T-cell (primary cell): ENCODE measurements around the gene MRTFA. TPM values are rescaled to one million over a fixed set of nuclear protein-coding genes. Genes with fewer than 3 reads are reported as not detected.

Experiments
- ATAC-seq, 4 experiments: fragments of 200-7000 bp in 3 of 4; fragments of 150-1000 bp in 1 of 4; cut with Tn5 transposase; replicated peaks in 1 of 4; 1 replicate in 3 of 4; 2 replicates in 1 of 4; pipeline ENCODE4 v1.10.0; 2021; ENCODE audit warnings: moderate library complexity in 3 of 4, mild to moderate bottlenecking in 2 of 4, moderate number of reproducible peaks in 1 of 4
- CTCF ChIA-PET, 2 donors: fragments of 300-600 bp; sonication (Branson Sonifier 250); formaldehyde crosslinking; loops; one replicate each; lab custom pipeline; 2022; ENCODE audit warnings: antibody characterized with exemption in 2 of 2; lab: Charles Lee
- POLR2A ChIA-PET, 2 donors: fragments of 300-600 bp; sonication (Branson Sonifier 250); formaldehyde crosslinking; loops; one replicate each; lab custom pipeline; 2022; ENCODE audit warnings: antibody characterized with exemption in 2 of 2; lab: Charles Lee
- DNase-seq, 35 experiments: peaks; one replicate each; pipeline versions ENCODE4 v3.0.0 to v3.0.0-alpha.2; 2013 to 2023
- H3K27ac ChIP-seq: one replicate; pipeline ENCODE4 v1.5.1; 2013; ENCODE audit warnings: low read length
- H3K27me3 ChIP-seq, 2 experiments: replicated peaks in 1 of 2; 1 replicate in 1 of 2; 2 replicates in 1 of 2; pipeline versions ENCODE4 v1.6.1 to v1.7.0; 2013; ENCODE audit warnings: low read length in 1 of 2, mixed read lengths in 1 of 2; ENCODE audit not compliant: control insufficient read depth in 2 of 2, insufficient read depth in 2 of 2; ENCODE audit errors: extremely low read depth in 1 of 2
- H3K36me3 ChIP-seq, 2 donors: 1 replicate in 1 of 2; 2 replicates in 1 of 2; pipeline versions ENCODE4 v1.6.1 to v1.7.0; 2013; ENCODE audit warnings: low read length in 1 of 2; ENCODE audit not compliant: control insufficient read depth in 2 of 2, insufficient read depth in 1 of 2; ENCODE audit errors: extremely low read depth in 1 of 2
- H3K4me1 ChIP-seq, 2 experiments: 1 replicate in 1 of 2; 2 replicates in 1 of 2; pipeline versions ENCODE4 v1.6.1 to v1.7.0; 2013; ENCODE audit warnings: low read length in 2 of 2, mixed read lengths in 1 of 2; ENCODE audit not compliant: insufficient read depth in 2 of 2, control insufficient read depth in 1 of 2; ENCODE audit errors: extremely low read depth in 1 of 2
- H3K4me3 ChIP-seq, 2 donors: 1 replicate in 1 of 2; 2 replicates in 1 of 2; pipeline versions ENCODE4 v1.5.1 to v1.7.0; 2013; ENCODE audit warnings: mild to moderate bottlenecking in 2 of 2, low read length in 1 of 2, moderate library complexity in 1 of 2; ENCODE audit not compliant: control insufficient read depth in 1 of 2; ENCODE audit errors: extremely low read depth in 1 of 2
- H3K9me3 ChIP-seq: 2 replicates; pipeline ENCODE4 v1.7.0; 2013
- H3K27ac Mint-ChIP-seq, 2 donors: one replicate each; pipeline ENCODE4 v1.8.0; 2020 to 2021; ENCODE audit warnings: mild to moderate bottlenecking in 2 of 2, mixed read lengths in 2 of 2
- H3K27me3 Mint-ChIP-seq, 2 donors: one replicate each; pipeline ENCODE4 v1.8.0; 2021 to 2022; ENCODE audit warnings: mixed read lengths in 2 of 2
- H3K36me3 Mint-ChIP-seq: one replicate; pipeline ENCODE4 v1.8.0; 2021; ENCODE audit warnings: mixed read lengths
- H3K4me1 Mint-ChIP-seq, 3 donors: one replicate each; pipeline ENCODE4 v1.8.0; 2020 to 2022; ENCODE audit warnings: mixed read lengths in 3 of 3, mild to moderate bottlenecking in 1 of 3
- H3K4me3 Mint-ChIP-seq, 3 donors: one replicate each; pipeline ENCODE4 v1.8.0; 2020 to 2022; ENCODE audit warnings: mild to moderate bottlenecking in 3 of 3, mixed read lengths in 3 of 3, moderate library complexity in 3 of 3
- H3K9me3 Mint-ChIP-seq, 3 donors: one replicate each; pipeline ENCODE4 v1.8.0; 2020 to 2022; ENCODE audit warnings: mixed read lengths in 3 of 3
- WGBS: methylation state at CpG from one replicate; pipeline ENCODE4 v1.1.5; 2013; ENCODE audit warnings: missing lambda C conversion rate; ENCODE audit not compliant: insufficient coverage; 5-methylcytosine and 5-hydroxymethylcytosine counted together
- total RNA-seq, 35 experiments: library from RNA in 6 of 35; stranded (reverse) in 6 of 35; fragments of 120-200 nt in 1 of 35; gene quantifications; one replicate each; pipeline versions ENCODE4 v1.2.1 to v1.2.4 and lab custom pipeline; 2013 to 2026

The MRTFA gene
- total RNA-seq, 5 donors from 2014 or later (not counting 1 experiment from before 2014, with no cell fraction given), result 81.9 to 118 (median 114) TPM

DNA sequence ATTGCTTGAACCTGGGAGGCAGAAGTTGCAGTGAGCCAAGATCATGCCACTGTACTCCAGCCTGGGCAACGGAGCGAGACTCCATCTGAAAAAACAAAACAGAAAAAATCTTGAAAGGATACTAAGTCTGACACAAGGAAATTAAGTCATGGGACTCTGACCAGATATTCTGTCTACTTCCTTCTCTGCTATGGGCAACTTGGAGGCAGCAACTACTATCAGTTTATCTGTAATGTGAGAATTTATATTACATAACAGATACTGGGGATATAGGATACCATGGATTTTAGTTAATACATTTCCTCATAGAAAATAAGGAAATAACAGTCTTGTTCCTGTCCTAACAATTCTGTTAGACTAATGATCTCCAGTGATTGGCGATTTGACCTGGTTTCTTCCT is 267.7 kb downstream of the MRTFA start:
- no peak overlapping the region for H3K27ac ChIP-seq
- H3K4me1 ChIP-seq, result peaks cover 7 to 13% of the 10 kb centered on the region in 2 experiments
- no CpG with 5 or more reads among the region's 3 CpGs for WGBS
- H3K9me3 ChIP-seq, result no peaks in the 10 kb centered on the region
- DNase-seq, result no peak
- H3K27me3 ChIP-seq, result no peaks in the 10 kb centered on the region
- H3K36me3 ChIP-seq, result peaks cover 15 to 47% of the 10 kb centered on the region in 2 donors
- Mint-ChIP-seq H3K27ac (peak overlapping the region in 1 of 2 donors; percentile 28), H3K4me1 (peaks cover 19 to 33% (median 22%) of the 10 kb centered on the region in 3 donors), H3K9me3 (no peaks in the 10 kb centered on the region), H3K4me3 (no peak overlapping the region), H3K27me3 (no peaks in the 10 kb centered on the region), H3K36me3 (peaks cover 40% of the 10 kb centered on the region)
- no peak for ATAC-seq
- CTCF ChIA-PET, result no interaction called here
- H3K4me3 ChIP-seq, result no peak overlapping the region
- POLR2A ChIA-PET, result no interaction called here

DNA sequence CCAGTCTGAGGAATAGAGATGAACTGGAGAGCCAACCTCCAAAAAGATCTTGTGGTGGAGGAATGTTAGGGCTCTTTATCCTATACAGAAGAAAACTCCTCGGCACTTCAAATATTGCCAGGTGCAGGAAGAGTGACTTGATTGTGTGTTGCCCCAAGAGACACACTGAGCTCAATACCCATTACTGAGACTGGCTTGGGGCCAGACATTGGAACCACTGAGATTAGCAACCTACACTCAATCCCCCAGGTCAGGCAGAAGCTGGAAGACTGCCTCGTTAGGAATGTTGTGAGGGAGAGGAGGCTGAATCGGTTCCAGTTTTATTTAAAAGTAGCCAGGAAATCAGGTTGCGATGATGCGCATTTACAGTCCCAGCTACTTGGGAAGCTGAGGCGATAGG is 268.5 kb downstream of the MRTFA start:
- Mint-ChIP-seq H3K4me3 (no peak overlapping the region), H3K9me3 (no peaks in the 10 kb centered on the region), H3K27me3 (no peaks in the 10 kb centered on the region), H3K27ac (peak overlapping the region in 1 of 2 donors; percentile 34), H3K4me1 (peaks cover 15 to 28% (median 16%) of the 10 kb centered on the region in 3 donors), H3K36me3 (peaks cover 43% of the 10 kb centered on the region)
- Histone ChIP-seq H3K27me3 (no peaks in the 10 kb centered on the region), H3K4me1 (peaks cover 7 to 13% of the 10 kb centered on the region in 2 experiments), H3K27ac (no peak overlapping the region), H3K4me3 (no peak overlapping the region), H3K9me3 (no peaks in the 10 kb centered on the region), H3K36me3 (peaks cover 17 to 51% of the 10 kb centered on the region in 2 donors)
- 95% methylated on average over 4 of the region's 6 CpGs for WGBS
- POLR2A ChIA-PET, result no interaction called here
- DNase-seq (no peak), ATAC-seq (no peak)
- CTCF ChIA-PET, result interaction anchor here in 1 of 2 donors (0.6 kb wide), 1 partner anchor 531 kb away, joined by 6 read pairs; no protein-coding TSS in a partner anchor

DNA sequence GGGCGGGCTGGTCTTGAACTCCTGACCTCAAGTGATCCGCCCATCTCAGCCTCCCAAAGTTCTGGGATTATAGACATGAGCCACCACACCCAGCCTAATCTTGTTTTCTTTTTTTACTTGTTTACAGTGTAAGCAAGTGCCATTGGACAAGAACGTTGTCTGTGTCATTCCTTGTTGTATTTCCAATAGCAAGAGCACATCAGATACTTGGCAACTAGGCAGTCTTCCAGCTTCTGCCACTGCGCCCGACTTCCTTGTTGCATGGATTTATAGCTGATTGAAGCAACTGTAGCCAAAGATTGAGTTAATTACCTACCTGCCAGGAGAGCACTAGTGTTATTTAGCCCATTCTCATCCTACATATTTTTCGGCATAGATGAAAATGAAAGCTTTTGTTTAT is 269.2 kb downstream of the MRTFA start:
- DNase-seq (no peak), ATAC-seq (no peak)
- H3K27ac ChIP-seq, result no peak overlapping the region
- Mint-ChIP-seq H3K27me3 (no peaks in the 10 kb centered on the region), H3K4me1 (peaks cover 8 to 24% (median 9%) of the 10 kb centered on the region in 3 donors), H3K9me3 (no peaks in the 10 kb centered on the region), H3K36me3 (peaks cover 50% of the 10 kb centered on the region), H3K4me3 (no peak overlapping the region), H3K27ac (peak overlapping the region; percentile 6 to 52)
- H3K36me3 ChIP-seq, result peaks cover 20 to 55% of the 10 kb centered on the region in 2 donors
- no peaks in the 10 kb centered on the region for H3K27me3 ChIP-seq
- ChIA-PET CTCF (interaction anchor here (0.7 to 1.0 kb wide), 2 partner anchors 18 to 68 kb away, joined by 3 to 4 read pairs; no protein-coding TSS in a partner anchor), POLR2A (interaction anchor here in 1 of 2 donors (0.6 kb wide), 1 partner anchor 174 kb away, joined by 4 read pairs; no protein-coding TSS in a partner anchor)
- no peaks in the 10 kb centered on the region for H3K9me3 ChIP-seq
- no peak overlapping the region for H3K4me3 ChIP-seq
- H3K4me1 ChIP-seq, result peaks cover 7 to 10% of the 10 kb centered on the region in 2 experiments
- 80% methylated on average over 1 of the region's 6 CpGs for WGBS

DNA sequence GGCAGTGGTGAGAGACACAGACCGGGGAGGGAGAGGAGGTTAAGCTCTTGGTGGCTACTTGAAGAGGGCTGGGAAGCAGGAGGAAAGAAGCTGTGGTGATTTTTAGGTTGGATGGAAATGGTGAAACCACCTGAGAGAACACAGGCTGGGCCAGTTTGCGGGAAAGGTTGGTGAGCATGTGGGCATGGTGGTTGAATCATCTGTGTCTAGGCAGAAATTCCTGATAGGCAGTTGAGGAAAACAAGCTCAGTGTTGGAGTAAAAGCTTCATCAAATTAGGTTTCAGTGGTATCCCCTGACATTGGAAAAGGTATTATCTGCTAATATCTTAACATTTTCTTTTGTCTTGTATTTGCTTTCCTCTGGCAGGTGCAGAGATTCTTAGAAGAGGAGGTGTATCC is 270.5 kb downstream of the MRTFA start:
- peaks cover 0 to 19% (median 3%) of the 10 kb centered on the region in 3 donors for H3K4me1 Mint-ChIP-seq
- ChIA-PET POLR2A (no interaction called here), CTCF (no interaction called here)
- DNase-seq (no peak), ATAC-seq (no peak)
- Histone ChIP-seq H3K27me3 (no peaks in the 10 kb centered on the region), H3K9me3 (no peaks in the 10 kb centered on the region), H3K27ac (no peak overlapping the region), H3K4me3 (no peak overlapping the region), H3K36me3 (peaks cover 21 to 68% of the 10 kb centered on the region in 2 donors), H3K4me1 (peaks cover under 1 to 3% of the 10 kb centered on the region in 2 experiments)
- no peaks in the 10 kb centered on the region for H3K27me3 Mint-ChIP-seq
- no peaks in the 10 kb centered on the region for H3K9me3 Mint-ChIP-seq
- H3K27ac Mint-ChIP-seq, result peak overlapping the region in 1 of 2 donors; percentile 23
- no peak overlapping the region for H3K4me3 Mint-ChIP-seq
- H3K36me3 Mint-ChIP-seq, result peaks cover 63% of the 10 kb centered on the region
- 96% methylated on average over 2 of the region's 2 CpGs for WGBS

DNA sequence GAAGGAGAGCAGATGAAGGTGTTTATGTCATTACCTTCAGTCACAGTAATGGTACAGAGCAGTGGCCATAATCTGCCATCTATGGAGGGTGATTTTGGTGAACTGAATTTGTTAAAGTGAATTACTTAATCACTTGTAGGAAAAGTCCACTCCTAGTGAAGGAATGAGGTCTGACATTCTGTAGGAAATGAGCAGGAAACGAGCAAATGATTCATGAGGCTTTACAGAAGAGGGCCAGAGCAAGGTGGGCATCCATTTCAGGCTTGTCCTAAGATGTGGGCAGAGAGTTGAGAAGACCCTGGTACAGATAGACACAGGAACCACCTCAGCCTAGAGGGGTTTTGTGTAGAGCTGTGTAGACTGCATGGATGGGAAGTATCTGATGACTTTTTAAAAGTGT is 272.1 kb downstream of the MRTFA start:
- ChIA-PET POLR2A (no interaction called here), CTCF (no interaction called here)
- H3K36me3 ChIP-seq, result peaks cover 30 to 84% of the 10 kb centered on the region in 2 donors
- WGBS, result 100% methylated on average over 1 of the region's 1 CpG
- H3K9me3 ChIP-seq, result no peaks in the 10 kb centered on the region
- Mint-ChIP-seq H3K27ac (peak overlapping the region; percentile 8 to 19), H3K9me3 (no peaks in the 10 kb centered on the region), H3K27me3 (no peaks in the 10 kb centered on the region), H3K36me3 (peaks cover 70% of the 10 kb centered on the region), H3K4me1 (peaks cover 0 to 17% (median 0%) of the 10 kb centered on the region in 3 donors), H3K4me3 (no peak overlapping the region)
- H3K4me1 ChIP-seq, result no peaks in the 10 kb centered on the region
- no peak overlapping the region for H3K27ac ChIP-seq
- no peaks in the 10 kb centered on the region for H3K27me3 ChIP-seq
- no peak for ATAC-seq
- no peak overlapping the region for H3K4me3 ChIP-seq
- no peak for DNase-seq

DNA sequence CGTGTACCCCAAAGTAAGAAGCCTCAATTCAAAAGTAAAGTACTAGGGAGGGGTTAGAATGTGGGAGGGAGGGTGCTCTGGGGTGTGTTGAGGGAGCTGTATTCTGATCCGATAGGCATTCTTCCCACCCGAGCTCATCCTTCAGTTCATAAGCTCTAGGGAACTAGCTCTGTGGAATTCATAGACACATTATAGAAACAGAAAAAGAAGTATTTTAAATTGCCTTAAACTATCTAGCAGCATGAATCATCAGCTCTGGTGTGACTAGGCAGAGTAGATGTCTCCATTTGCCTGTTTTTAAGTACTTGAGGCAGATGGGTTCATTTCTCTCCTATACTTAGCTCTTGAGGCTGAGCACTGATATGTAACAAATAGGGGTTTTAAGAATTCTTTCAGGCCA is 273.5 kb downstream of the MRTFA start:
- DNase-seq (no peak), ATAC-seq (no peak)
- Mint-ChIP-seq H3K27ac (peak overlapping the region in 1 of 2 donors; percentile 12), H3K4me1 (peaks cover 0 to 17% (median 0%) of the 10 kb centered on the region in 3 donors), H3K36me3 (peaks cover 74% of the 10 kb centered on the region), H3K27me3 (no peaks in the 10 kb centered on the region), H3K9me3 (no peaks in the 10 kb centered on the region), H3K4me3 (no peak overlapping the region)
- ChIA-PET POLR2A (interaction anchor here (0.6 to 0.7 kb wide), 2 partner anchors 156 to 245 kb away, joined by 3 to 4 read pairs; no protein-coding TSS in a partner anchor), CTCF (interaction anchor here in 1 of 2 donors (0.6 kb wide), 1 partner anchor 647 kb away, joined by 4 read pairs; no protein-coding TSS in a partner anchor)
- Histone ChIP-seq H3K27ac (no peak overlapping the region), H3K4me1 (no peaks in the 10 kb centered on the region), H3K9me3 (no peaks in the 10 kb centered on the region), H3K27me3 (no peaks in the 10 kb centered on the region), H3K36me3 (peaks cover 30 to 95% of the 10 kb centered on the region in 2 donors), H3K4me3 (no peak overlapping the region)
- WGBS, result 100% methylated on average over 1 of the region's 3 CpGs
